GM12891 (cell line): ENCODE data around the gene ACVR1.

ENCODE experiments used
- DNase-seq: peaks from one replicate; pipeline ENCODE4 v3.0.0; 2011; ENCODE audit warnings: low spot score; ENCODE audit not compliant: insufficient read length
- FAIRE-seq: peaks from 2 replicates; lab custom pipeline; 2011; peaks lifted over from hg19 to GRCh38; lab: Jason Lieb, UNC
- PAX5 ChIP-seq: IDR thresholded peaks from 2 replicates; pipeline ENCODE4 v1.6.1; 2011; ENCODE audit warnings: low read length, moderate library complexity, mild to moderate bottlenecking; ENCODE audit not compliant: insufficient read depth, severe bottlenecking
- POLR2A ChIP-seq: IDR thresholded peaks from 2 replicates; pipeline ENCODE4 v1.6.1; 2011; ENCODE audit warnings: low read depth, low read length, control low read depth
- POLR2AphosphoS5 ChIP-seq: IDR thresholded peaks from 2 replicates; pipeline ENCODE4 v1.6.1; 2011; ENCODE audit warnings: low read depth, low read length, control low read depth
- POU2F2 ChIP-seq: IDR thresholded peaks from 2 replicates; pipeline ENCODE4 v1.6.1; 2011; ENCODE audit warnings: low read depth, mild to moderate bottlenecking, control low read depth, low read length, moderate library complexity
- SPI1 ChIP-seq: IDR thresholded peaks from 2 replicates; pipeline ENCODE4 v1.6.1; 2011; ENCODE audit warnings: low read depth, low read length, control low read depth
- TAF1 ChIP-seq: IDR thresholded peaks from 2 replicates; pipeline ENCODE4 v1.6.1; 2011; ENCODE audit warnings: low read depth, low read length, control low read depth

ACVR1 gene

DNA sequence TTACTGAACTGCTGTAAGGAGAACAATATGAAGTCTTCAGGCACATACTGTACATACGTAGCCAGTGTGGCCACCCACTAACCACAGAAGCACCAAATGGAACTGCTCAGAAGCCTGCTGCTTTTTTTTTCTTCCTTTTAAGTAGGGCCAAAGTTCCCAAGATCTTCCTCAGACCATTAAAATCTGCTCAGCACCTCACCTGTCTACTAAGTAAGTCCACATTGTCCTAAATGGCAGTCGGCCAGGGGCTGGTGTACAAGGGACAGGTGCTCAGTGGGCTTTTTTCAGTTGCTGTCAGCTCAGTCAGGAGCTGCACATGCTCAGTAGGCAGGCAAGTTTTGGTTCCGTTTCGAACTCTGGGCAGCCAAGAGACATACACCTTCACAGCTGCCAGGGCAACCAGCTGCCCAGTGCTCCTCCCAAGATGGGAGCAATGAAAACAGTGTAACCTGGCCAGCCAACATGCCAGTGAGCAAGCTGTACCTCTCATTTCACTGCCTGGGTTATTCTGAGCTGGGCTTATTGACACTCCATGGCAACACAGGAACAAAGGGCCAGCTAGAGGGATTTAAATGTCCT is 86.1 kb downstream of the ACVR1 start:
- no peak for TF ChIP-seq POU2F2
- TF ChIP-seq TAF1 = no peak
- TF ChIP-seq SPI1 = no peak
- TF ChIP-seq POLR2AphosphoS5 = no peak
- no peak for TF ChIP-seq POLR2A
- TF ChIP-seq PAX5 = no peak
- FAIRE-seq (no peak), DNase-seq (no peak)

GRCh38 chr2:157789256-157789655 is 86.9 kb downstream of the ACVR1 start:
- FAIRE-seq = no peak

DNA sequence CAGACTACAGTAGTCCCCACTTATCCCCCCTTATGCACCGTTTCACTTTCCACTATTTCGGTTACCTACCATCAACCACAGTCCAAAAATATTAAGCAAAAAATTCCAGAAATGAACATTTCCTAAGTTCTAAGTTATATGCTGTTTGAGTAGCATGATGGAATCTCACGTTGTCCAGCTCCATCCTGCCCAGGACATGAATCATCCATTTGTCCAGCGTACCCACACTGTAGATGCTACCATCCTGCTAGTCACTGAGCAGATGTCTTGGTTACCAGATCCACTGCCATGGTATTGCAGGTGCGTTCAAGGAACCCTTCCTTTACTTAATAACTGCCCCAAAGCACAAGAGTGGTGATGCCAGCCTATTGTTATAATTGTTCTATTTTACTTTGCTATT is 87.9 kb downstream of the ACVR1 start:
- no peak for TF ChIP-seq PAX5
- TF ChIP-seq TAF1 = no peak
- TF ChIP-seq POLR2AphosphoS5 = no peak
- TF ChIP-seq POU2F2 = no peak
- no peak for TF ChIP-seq SPI1
- DNase-seq (no peak), FAIRE-seq (no peak)

More at GRCh38 chr2:157789256-157789655, 86.9 kb downstream of the ACVR1 start:
- TF ChIP-seq POLR2A (no peak), POLR2AphosphoS5 (no peak), TAF1 (no peak), PAX5 (no peak), SPI1 (no peak), POU2F2 (no peak)
- no peak for DNase-seq

DNA sequence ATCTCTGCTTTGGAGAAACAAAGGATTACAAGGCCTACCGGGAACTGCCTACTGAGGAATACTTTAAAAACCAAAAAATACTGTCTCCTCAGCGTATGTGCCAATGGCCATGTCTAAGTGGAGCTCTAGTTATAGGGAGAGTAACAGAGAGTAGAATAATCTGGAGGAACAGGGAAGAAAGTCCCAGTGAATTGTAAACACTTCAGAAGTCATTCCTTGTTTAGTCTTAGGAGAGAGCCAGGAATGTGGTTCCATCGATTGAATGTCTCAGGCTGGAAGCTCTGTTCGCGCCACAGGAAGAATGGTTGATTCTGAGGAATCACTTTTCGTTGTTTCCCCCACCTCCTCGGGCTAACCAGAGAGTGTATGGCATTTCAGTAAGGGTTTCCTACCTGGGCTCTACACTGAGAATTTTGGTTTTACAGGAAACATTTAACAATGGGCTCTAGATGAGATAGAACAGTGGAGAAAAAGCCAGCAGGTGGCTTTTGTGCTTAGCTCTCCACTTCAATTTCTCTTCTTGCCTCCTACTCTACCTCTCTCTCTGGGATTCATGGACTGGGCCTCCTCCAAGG is 88.7 kb downstream of the ACVR1 start:
- TF ChIP-seq POLR2AphosphoS5 (no peak), SPI1 (no peak), TAF1 (no peak), POU2F2 (no peak), PAX5 (no peak), POLR2A (no peak)
- no peak for FAIRE-seq
- no peak for DNase-seq

- FAIRE-seq (no peak), DNase-seq (no peak)
- TF ChIP-seq SPI1 (no peak), POLR2A (no peak), POLR2AphosphoS5 (no peak), TAF1 (no peak), PAX5 (no peak), POU2F2 (no peak)
Observed at GRCh38 chr2:157786663-157787363, 89.3 kb downstream of the ACVR1 start.

DNA sequence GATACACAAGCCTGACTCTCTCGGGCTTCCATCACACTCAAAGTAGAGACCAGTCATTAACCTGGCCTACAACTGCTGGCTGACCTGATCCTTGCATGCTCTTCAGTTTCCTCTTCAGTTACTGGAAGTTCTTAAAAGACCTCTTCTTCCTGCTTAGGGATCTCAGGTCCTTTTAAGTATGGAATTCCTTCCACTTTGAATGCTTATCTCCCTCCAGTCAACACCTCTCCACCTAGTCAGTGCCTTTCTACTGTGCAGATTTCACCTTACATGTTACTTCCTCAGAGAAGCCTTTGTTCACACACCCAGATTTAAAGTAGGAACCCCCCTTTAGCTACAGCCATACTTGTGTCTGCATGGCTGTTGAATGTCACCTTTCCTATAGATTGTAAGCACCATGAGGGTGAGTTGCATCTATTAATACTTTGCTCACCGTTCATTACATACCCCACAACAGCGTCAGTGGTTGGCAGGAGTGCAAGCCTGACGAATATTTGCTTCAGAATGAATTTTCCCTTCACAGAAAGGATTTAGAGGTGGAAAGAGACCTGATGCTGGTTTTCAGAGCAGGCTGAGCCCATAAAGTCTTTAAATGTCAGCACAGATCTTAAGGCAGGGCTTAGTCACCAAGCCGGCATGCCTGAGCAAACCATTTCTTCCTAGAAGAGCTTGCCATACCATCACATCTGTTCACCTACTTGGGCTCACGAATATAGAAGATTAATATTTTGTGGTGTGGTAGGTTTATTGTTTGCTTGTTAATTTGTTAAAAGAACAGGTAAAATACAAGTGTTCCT is 90.1 kb downstream of the ACVR1 start:
- DNase-seq = no peak
- no peak for FAIRE-seq
- no peak for TF ChIP-seq PAX5
- no peak for TF ChIP-seq POLR2A
- TF ChIP-seq POU2F2 = no peak
- no peak for TF ChIP-seq POLR2AphosphoS5
- TF ChIP-seq SPI1 = no peak
- no peak for TF ChIP-seq TAF1

DNA sequence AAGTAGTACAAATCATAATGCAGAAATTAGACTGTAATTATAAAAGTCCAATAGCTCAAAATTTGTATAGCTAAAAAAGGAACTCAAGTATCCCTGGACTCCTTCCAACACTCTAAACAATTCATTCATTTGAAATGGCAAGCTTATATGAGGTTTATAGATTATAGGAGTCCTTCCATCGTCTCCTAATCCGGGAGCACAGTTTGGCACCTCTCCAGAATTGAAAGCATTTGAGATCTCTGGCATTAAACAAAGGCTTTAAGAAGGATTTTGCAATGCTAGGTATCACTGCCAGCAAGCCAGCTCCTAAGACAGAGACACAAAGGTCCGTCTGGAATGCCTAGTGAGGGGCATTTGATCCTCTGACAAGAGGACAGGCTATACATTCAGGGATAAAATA is 90.9 kb downstream of the ACVR1 start:
- DNase-seq (no peak), FAIRE-seq (no peak)
- TF ChIP-seq POLR2AphosphoS5 (no peak), POLR2A (no peak), PAX5 (no peak), POU2F2 (no peak), SPI1 (no peak), TAF1 (no peak)

DNA sequence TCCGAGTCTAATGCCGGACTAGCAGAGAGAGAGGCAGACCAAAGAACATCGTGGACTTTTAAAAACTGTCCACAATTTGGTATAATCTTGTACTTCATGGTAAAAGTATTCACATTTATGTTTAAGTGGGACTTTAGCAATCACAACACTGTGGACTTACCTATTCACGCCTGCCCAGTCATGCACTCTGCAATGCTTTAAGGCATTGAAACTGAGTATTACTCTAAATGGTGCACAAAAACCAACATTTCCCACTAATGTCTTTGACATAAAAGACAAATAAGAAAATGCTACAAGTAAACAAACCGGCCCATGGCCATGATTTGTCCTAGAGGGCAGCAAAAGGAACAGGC is 91.3 kb downstream of the ACVR1 start:
- DNase-seq (no peak), FAIRE-seq (no peak)
- TF ChIP-seq SPI1 (no peak), PAX5 (no peak), POLR2AphosphoS5 (no peak), TAF1 (no peak), POU2F2 (no peak), POLR2A (no peak)

DNA sequence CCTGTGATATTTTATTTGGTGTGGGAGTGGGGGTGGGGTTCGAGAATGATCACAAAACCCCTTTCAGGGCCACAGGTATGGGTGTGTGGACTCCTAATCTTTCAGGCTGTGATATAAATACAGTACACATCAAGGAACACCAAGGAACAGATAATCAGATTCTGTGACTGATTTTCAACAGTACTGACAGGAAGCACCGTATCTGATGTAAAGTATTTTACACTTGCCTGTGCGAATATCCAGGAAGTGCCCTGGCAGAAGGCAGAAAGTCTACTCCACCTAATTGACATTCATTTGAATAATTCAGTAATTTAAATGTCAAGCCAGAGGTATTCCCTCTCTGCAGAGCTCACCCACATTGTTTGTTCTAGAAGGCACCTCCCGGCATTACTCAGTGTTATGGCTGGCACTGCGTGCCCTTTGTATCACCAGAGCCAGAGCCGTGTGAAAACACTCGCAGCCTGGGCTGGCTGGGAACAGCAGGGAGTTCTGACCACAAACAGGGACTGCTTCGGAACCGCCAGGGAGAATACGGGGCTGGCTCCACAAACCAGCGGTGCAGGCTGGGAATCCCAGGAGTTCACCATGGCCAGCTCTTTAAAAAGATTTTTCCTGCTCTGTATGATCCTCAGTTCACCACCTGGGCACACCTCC is 91.8 kb downstream of the ACVR1 start:
- TF ChIP-seq SPI1 (no peak), TAF1 (no peak), POU2F2 (no peak), PAX5 (no peak), POLR2AphosphoS5 (no peak), POLR2A (no peak)
- FAIRE-seq (no peak), DNase-seq (no peak)
